PFSK-1 (cell line): ENCODE measurements around the gene NRXN3.

Experiments
- FOXP2 ChIP-seq: optimal IDR thresholded peaks from 2 replicates; pipeline ENCODE3; 2011; ENCODE audit warnings: borderline replicate concordance, control low read depth, inconsistent platforms; ENCODE audit not compliant: insufficient read depth; ENCODE audit errors: extremely low read length, extremely low read depth
- POLR2AphosphoS5 ChIP-seq: IDR thresholded peaks from 2 replicates; pipeline ENCODE4 v1.6.1; 2012; ENCODE audit warnings: low read depth, mild to moderate bottlenecking, control low read depth, low read length, moderate library complexity
- SIN3A ChIP-seq: IDR thresholded peaks from 2 replicates; pipeline ENCODE4 v1.6.1; 2012; ENCODE audit warnings: mild to moderate bottlenecking, low read length, moderate library complexity, borderline replicate concordance; ENCODE audit not compliant: insufficient read depth
- TAF1 ChIP-seq: IDR thresholded peaks from 2 replicates; pipeline ENCODE4 v1.6.1; 2012; ENCODE audit warnings: low read length, control low read depth, borderline replicate concordance; ENCODE audit not compliant: insufficient read depth
- TF ChIP-seq, protein P1 (sequence below), 2 experiments: IDR thresholded peaks; 2 replicates each; pipeline versions ENCODE4 v1.6.1 to v1.8.0; 2011 to 2012; ENCODE audit warnings: low read depth in 2 of 2, low read length in 2 of 2, control low read depth in 1 of 2, inconsistent platforms in 1 of 2, mild to moderate bottlenecking in 1 of 2, moderate library complexity in 1 of 2; ENCODE audit not compliant: insufficient read depth in 1 of 2

DNA sequence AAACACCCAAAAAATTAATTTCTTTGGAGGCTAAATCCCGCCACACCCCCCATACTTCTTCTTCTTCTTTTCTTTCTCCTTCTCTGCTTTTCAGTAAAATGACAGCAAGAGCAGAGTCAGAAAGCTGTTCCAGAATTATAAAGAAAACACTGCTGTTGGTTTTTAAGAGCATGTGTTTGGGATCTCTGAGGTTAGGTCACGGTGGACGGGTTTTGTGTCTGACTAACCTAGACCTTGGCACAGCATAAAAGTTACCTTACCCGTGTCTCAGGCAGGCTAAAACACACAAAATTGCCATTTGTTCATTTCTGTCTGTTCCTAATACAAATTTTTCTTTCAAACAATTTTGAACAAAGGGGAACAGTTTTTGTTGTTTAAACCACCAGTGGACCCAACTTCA, 540.8 kb downstream of the NRXN3 start:
- TF ChIP-seq TAF1 (no peak), POLR2AphosphoS5 (no peak), SIN3A (no peak), FOXP2 (no peak)
- TF ChIP-seq, protein P1, sequence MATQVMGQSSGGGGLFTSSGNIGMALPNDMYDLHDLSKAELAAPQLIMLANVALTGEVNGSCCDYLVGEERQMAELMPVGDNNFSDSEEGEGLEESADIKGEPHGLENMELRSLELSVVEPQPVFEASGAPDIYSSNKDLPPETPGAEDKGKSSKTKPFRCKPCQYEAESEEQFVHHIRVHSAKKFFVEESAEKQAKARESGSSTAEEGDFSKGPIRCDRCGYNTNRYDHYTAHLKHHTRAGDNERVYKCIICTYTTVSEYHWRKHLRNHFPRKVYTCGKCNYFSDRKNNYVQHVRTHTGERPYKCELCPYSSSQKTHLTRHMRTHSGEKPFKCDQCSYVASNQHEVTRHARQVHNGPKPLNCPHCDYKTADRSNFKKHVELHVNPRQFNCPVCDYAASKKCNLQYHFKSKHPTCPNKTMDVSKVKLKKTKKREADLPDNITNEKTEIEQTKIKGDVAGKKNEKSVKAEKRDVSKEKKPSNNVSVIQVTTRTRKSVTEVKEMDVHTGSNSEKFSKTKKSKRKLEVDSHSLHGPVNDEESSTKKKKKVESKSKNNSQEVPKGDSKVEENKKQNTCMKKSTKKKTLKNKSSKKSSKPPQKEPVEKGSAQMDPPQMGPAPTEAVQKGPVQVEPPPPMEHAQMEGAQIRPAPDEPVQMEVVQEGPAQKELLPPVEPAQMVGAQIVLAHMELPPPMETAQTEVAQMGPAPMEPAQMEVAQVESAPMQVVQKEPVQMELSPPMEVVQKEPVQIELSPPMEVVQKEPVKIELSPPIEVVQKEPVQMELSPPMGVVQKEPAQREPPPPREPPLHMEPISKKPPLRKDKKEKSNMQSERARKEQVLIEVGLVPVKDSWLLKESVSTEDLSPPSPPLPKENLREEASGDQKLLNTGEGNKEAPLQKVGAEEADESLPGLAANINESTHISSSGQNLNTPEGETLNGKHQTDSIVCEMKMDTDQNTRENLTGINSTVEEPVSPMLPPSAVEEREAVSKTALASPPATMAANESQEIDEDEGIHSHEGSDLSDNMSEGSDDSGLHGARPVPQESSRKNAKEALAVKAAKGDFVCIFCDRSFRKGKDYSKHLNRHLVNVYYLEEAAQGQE (IDR thresholded peaks at IDR 0.05; ENCODE audit: insufficient read depth in 1 of 2, low read depth in 2 of 2, low read length in 2 of 2): no peak
